ENCODE data around the gene E2F3. TPM values are rescaled to one million over a fixed set of nuclear protein-coding genes. Genes with fewer than 3 reads are reported as not detected.

Gene E2F3
- total RNA-seq, 1 donor from 2014 or later, result 27.4 TPM

GRCh38 chr6:20389066-20389465 is 12.6 kb upstream of the E2F3 start:
- Histone ChIP-seq H3K36me3 (ENCODE audit: insufficient read depth, low read length) (no peaks in the 10 kb centered on the region), H2AFZ (ENCODE audit: low read depth, low read length) (no peak overlapping the region), H3K27me3 (ENCODE audit: insufficient read depth, low read length) (no peaks in the 10 kb centered on the region), H3K9me3 (ENCODE audit: insufficient read depth, low read depth, low read length) (no peaks in the 10 kb centered on the region), H3K79me2 (ENCODE audit: insufficient read depth, low read length) (no peaks in the 10 kb centered on the region), H3K27ac (ENCODE audit: low read depth, low read length) (no peak overlapping the region), H3K4me1 (ENCODE audit: insufficient read depth, low read length) (no peaks in the 10 kb centered on the region), H3K4me3 (ENCODE audit: insufficient read depth, low read depth, low read length) (no peak overlapping the region), H3K4me2 (ENCODE audit: low read length) (no peak overlapping the region), H4K20me1 (ENCODE audit: insufficient read depth, low read length) (no peaks in the 10 kb centered on the region), H3K9ac (ENCODE audit: low read length) (no peak overlapping the region)
- no peak for TF ChIP-seq CTCF (IDR thresholded peaks at IDR 0.05; ENCODE audit: insufficient read depth, low read depth, low read length)
- no peak for TF ChIP-seq EZH2 (IDR thresholded peaks at IDR 0.05; ENCODE audit: insufficient read depth, low read length)
- no peaks in the 10 kb centered on the region for H3K27me3 Mint-ChIP-seq (ENCODE audit: low read depth, unreplicated experiment)
- H3K4me1 Mint-ChIP-seq (ENCODE audit: low read depth, unreplicated experiment), result no peaks in the 10 kb centered on the region
- no peak overlapping the region for H3K27ac Mint-ChIP-seq (ENCODE audit: unreplicated experiment)
- no peaks in the 10 kb centered on the region for H3K36me3 Mint-ChIP-seq (ENCODE audit: low read depth, unreplicated experiment)
- H3K9me3 Mint-ChIP-seq (ENCODE audit: unreplicated experiment), result peaks cover 10% of the 10 kb centered on the region
- no peak overlapping the region for H3K4me3 Mint-ChIP-seq (ENCODE audit: unreplicated experiment)
- FAIRE-seq (no peak), DNase-seq (ENCODE audit: low read depth) (no peak)

- Mint-ChIP-seq H3K27ac (ENCODE audit: unreplicated experiment) (no peak overlapping the region), H3K27me3 (ENCODE audit: low read depth, unreplicated experiment) (no peaks in the 10 kb centered on the region), H3K9me3 (ENCODE audit: unreplicated experiment) (peaks cover 6% of the 10 kb centered on the region), H3K4me1 (ENCODE audit: low read depth, unreplicated experiment) (no peaks in the 10 kb centered on the region), H3K4me3 (ENCODE audit: unreplicated experiment) (no peak overlapping the region), H3K36me3 (ENCODE audit: low read depth, unreplicated experiment) (no peaks in the 10 kb centered on the region)
- H3K27ac ChIP-seq (ENCODE audit: low read depth, low read length), result no peak overlapping the region
- H2AFZ ChIP-seq (ENCODE audit: low read depth, low read length), result no peak overlapping the region
- FAIRE-seq, result no peak
- no peak for DNase-seq (ENCODE audit: low read depth)
- H3K4me1 ChIP-seq (ENCODE audit: insufficient read depth, low read length), result no peaks in the 10 kb centered on the region
- H3K9ac ChIP-seq (ENCODE audit: low read length), result no peak overlapping the region
- H3K4me3 ChIP-seq (ENCODE audit: insufficient read depth, low read depth, low read length), result no peak overlapping the region
- peaks cover 2% of the 10 kb centered on the region for H3K27me3 ChIP-seq (ENCODE audit: insufficient read depth, low read length)
- no peaks in the 10 kb centered on the region for H3K9me3 ChIP-seq (ENCODE audit: insufficient read depth, low read depth, low read length)
- H3K4me2 ChIP-seq (ENCODE audit: low read length), result no peak overlapping the region
- no peaks in the 10 kb centered on the region for H4K20me1 ChIP-seq (ENCODE audit: insufficient read depth, low read length)
- H3K79me2 ChIP-seq (ENCODE audit: insufficient read depth, low read length), result no peaks in the 10 kb centered on the region
- no peaks in the 10 kb centered on the region for H3K36me3 ChIP-seq (ENCODE audit: insufficient read depth, low read length)
- TF ChIP-seq EZH2 (IDR thresholded peaks at IDR 0.05; ENCODE audit: insufficient read depth, low read length), result no peak
- TF ChIP-seq CTCF (IDR thresholded peaks at IDR 0.05; ENCODE audit: insufficient read depth, low read depth, low read length), result no peak
These were observed 8.4 kb upstream of the E2F3 start for GRCh38 chr6:20393297-20393696.

- Mint-ChIP-seq H3K36me3 (ENCODE audit: low read depth, unreplicated experiment) (peaks cover 2% of the 10 kb centered on the region), H3K4me3 (ENCODE audit: unreplicated experiment) (no peak overlapping the region), H3K4me1 (ENCODE audit: low read depth, unreplicated experiment) (no peaks in the 10 kb centered on the region), H3K27ac (ENCODE audit: unreplicated experiment) (no peak overlapping the region), H3K9me3 (ENCODE audit: unreplicated experiment) (no peaks in the 10 kb centered on the region), H3K27me3 (ENCODE audit: low read depth, unreplicated experiment) (no peaks in the 10 kb centered on the region)
- H3K9ac ChIP-seq (ENCODE audit: low read length), result no peak overlapping the region
- TF ChIP-seq CTCF (IDR thresholded peaks at IDR 0.05; ENCODE audit: insufficient read depth, low read depth, low read length), result no peak
- no peak for TF ChIP-seq EZH2 (IDR thresholded peaks at IDR 0.05; ENCODE audit: insufficient read depth, low read length)
- H3K9me3 ChIP-seq (ENCODE audit: insufficient read depth, low read depth, low read length), result no peaks in the 10 kb centered on the region
- DNase-seq (ENCODE audit: low read depth) (no peak), FAIRE-seq (no peak)
- no peak overlapping the region for H3K4me3 ChIP-seq (ENCODE audit: insufficient read depth, low read depth, low read length)
- peaks cover 6% of the 10 kb centered on the region for H3K4me1 ChIP-seq (ENCODE audit: insufficient read depth, low read length)
- H3K36me3 ChIP-seq (ENCODE audit: insufficient read depth, low read length), result no peaks in the 10 kb centered on the region
- peaks cover 9% of the 10 kb centered on the region for H3K79me2 ChIP-seq (ENCODE audit: insufficient read depth, low read length)
- H3K27me3 ChIP-seq (ENCODE audit: insufficient read depth, low read length), result peaks cover 2% of the 10 kb centered on the region
- H3K27ac ChIP-seq (ENCODE audit: low read depth, low read length), result no peak overlapping the region
- no peak overlapping the region for H2AFZ ChIP-seq (ENCODE audit: low read depth, low read length)
- no peaks in the 10 kb centered on the region for H4K20me1 ChIP-seq (ENCODE audit: insufficient read depth, low read length)
- no peak overlapping the region for H3K4me2 ChIP-seq (ENCODE audit: low read length)
These were observed 2.2 kb upstream of the E2F3 start for GRCh38 chr6:20399518-20399917.

Measured in astrocyte (in vitro differentiated cells and primary cell).